Mammary epithelial cell (primary cell): ENCODE measurements around the gene DDN.

Experiments used
- CTCF ChIP-seq, 2 donors: IDR thresholded peaks in 1 of 2; conservative IDR thresholded peaks in 1 of 2; 2 replicates each; pipeline ENCODE4 v1.5.1; 2011 to 2012; ENCODE audit warnings: inconsistent platforms in 2 of 2, low read length in 2 of 2, mild to moderate bottlenecking in 2 of 2, control low read depth in 1 of 2, low read depth in 1 of 2; ENCODE audit not compliant: insufficient read depth in 1 of 2; ENCODE audit errors: extremely low read depth in 1 of 2
- EZH2 ChIP-seq: IDR thresholded peaks from 2 replicates; pipeline ENCODE4 v1.6.1; 2012; ENCODE audit warnings: low read length, inconsistent platforms, borderline replicate concordance

- TF ChIP-seq CTCF (conservative IDR thresholded peaks at IDR 0.05 in 1 of 2, IDR thresholded peaks at IDR 0.05 in 1 of 2; ENCODE audit: extremely low read depth in 1 of 2, insufficient read depth in 1 of 2, low read depth in 1 of 2, low read length in 2 of 2): no peak
- no peak for TF ChIP-seq EZH2
These were observed 8.6 kb downstream of the DDN start for GRCh38 chr12:48990552-48990951.
